Pancreas (tissue), 10 donors: ENCODE measurements around the gene LRRC56. TPM values are rescaled to one million over a fixed set of nuclear protein-coding genes. Genes with fewer than 3 reads are reported as not detected.
A peak's percentile ranks its signal among the peaks of the same experiment; 100 is the strongest.

Source experiments
- ATAC-seq, 4 donors: fragments of 200-7000 bp; cut with Tn5 transposase; one replicate each; pipeline versions ENCODE4 v1.8.0 to v1.9.1; 2020; ENCODE audit warnings: mild to moderate bottlenecking in 4 of 4, moderate library complexity in 4 of 4
- DNase-seq, 6 donors: peaks; one replicate each; pipeline ENCODE4 v3.0.0-alpha.2; 2020
- FAIRE-seq: peaks from 2 replicates; lab custom pipeline; 2012; peaks lifted over from hg19 to GRCh38; lab: Jason Lieb, UNC
- H3K27ac ChIP-seq, 4 donors: fragments of 200-600 bp; sonication (generic); 1 replicate in 3 of 4; 2 replicates in 1 of 4; pipeline versions ENCODE4 v1.5.0 to v1.8.0; 2020
- H3K27me3 ChIP-seq, 4 donors: fragments of 200-600 bp; one replicate each; pipeline ENCODE4 v1.8.0; 2021
- H3K36me3 ChIP-seq, 3 donors: fragments of 200-600 bp; sonication (generic) in 1 of 3; one replicate each; pipeline versions ENCODE4 v1.5.0 to v1.8.0; 2020 to 2021
- H3K4me1 ChIP-seq, 3 donors: fragments of 200-600 bp; one replicate each; pipeline ENCODE4 v1.8.0; 2021
- H3K4me3 ChIP-seq, 4 donors: fragments of 200-600 bp; sonication (generic) in 2 of 4; one replicate each; pipeline versions ENCODE4 v1.5.0 to v1.8.0; 2020 to 2021
- H3K9me3 ChIP-seq, 4 donors: fragments of 200-600 bp; one replicate each; pipeline ENCODE4 v1.8.0; 2021
- WGBS, 2 donors: extraction: QIAGEN DNeasy Blood & Tissue Kit; methylation state at CpG; one replicate each; pipeline ENCODE4 v1.1.7; 2013; 5-methylcytosine and 5-hydroxymethylcytosine counted together
- intact Hi-C, 3 donors: fragments of 100-400 bp; cut with DNase I; formaldehyde crosslinking; loops; one replicate each; pipeline versions ENCODE4 v1.11.1 to v1.14.2; 2022
- polyA plus RNA-seq, 2 donors: library from polyadenylated mRNA; stranded (reverse); fragments of 200-250 nt; gene quantifications; one replicate each; pipeline ENCODE4 v1.2.3, GENCODE V29; 2013
- total RNA-seq, 6 donors: library from RNA; stranded (reverse); fragmentation: NEBNext Ultra II Directional in 4 of 6; extraction: Animal tissue kit (Norgen Biotek cat#: 25700) in 4 of 6; gene quantifications; one replicate each; pipeline versions ENCODE4 v1.2.1 to v1.2.4, GENCODE V29; 2021 to 2023
- TF ChIP-seq, protein P1 (sequence below), 4 donors: fragments of 200-600 bp; sonication (generic) in 3 of 4; IDR thresholded peaks; one replicate each; pipeline versions ENCODE4 v1.5.0 to v1.8.0; 2021; ENCODE audit warnings: antibody characterized with exemption in 4 of 4
- donor health status: healthy with polysubstance abuse.
- donor health status: DM: no; HTN: no; CAD: no; lungs with moderate emphysema.
- donor health status: DM: no; HTN: no; CAD: no.
- donor health status: control.
- donor health status: control.
- donor health status: Bipolar disorder and iron deficiency.
- donor health status: DM: yes; HTN: yes; CAD: no.
- donor health status: DM: no; HTN: no; CAD: no.
- donor health status: DM: no; HTN: no; CAD: no.
- donor health status: DM: yes; HTN: yes; CAD: no.

Gene LRRC56
- total and polyA plus RNA-seq, 8 donors: 0.98 to 7.3 (median 1.8) TPM

DNA sequence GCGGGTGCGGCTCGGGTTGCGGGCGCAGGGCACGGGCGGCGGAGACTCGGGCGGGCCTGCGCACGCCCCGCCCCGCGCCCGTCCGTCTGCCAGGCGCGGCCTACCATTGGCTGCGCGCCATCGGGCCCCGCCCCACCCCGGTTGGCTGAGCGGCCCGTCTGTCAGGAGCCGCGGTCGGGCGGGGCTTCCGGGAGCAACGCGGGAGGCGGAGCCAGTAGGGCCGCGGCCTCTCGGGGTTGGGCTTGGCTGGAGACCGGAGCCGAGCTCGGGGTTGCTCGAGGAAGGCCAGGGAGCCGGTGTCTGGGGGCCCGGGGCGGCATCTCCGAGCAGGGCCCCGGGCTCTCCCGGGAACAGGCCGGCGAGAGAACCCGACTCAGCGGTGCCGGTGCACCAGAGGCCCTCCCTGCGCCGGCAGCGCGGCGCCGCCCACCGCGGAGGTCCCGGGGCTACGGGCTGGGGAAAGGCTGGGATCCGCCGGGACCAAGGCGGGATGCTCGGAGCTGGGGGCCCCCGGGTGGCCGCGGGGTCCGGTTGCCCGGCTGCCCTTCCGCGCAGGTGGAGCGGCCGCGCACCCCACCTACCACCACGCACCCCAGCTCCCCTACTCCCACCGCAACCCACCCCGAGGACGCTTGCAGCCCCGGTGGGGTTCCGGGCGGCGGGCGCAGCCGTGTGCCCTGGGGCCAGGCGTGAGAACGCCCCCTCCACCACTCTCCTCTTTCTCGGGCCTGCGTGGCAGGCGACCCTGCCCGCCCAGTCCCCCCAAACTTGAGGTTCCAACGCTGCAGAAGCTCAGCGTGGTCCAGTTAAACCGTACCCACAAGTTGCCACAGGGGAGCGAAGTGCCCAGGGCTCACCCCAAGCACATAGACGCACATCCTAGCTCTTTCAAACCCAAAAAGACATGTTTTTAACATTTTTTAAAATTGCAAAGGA lies 1.5 kb upstream of the LRRC56 start, which contains the start of gene HRAS:
Gene HRAS (minus strand): TSS at position 58 of the 936 bp plus-strand sequence.
- DNase-seq (peak; percentile 92 to 99 (median 97)), FAIRE-seq (no peak), ATAC-seq (peak; percentile 84 to 92 (median 88))
- intact Hi-C loops: no loop called here
- Histone ChIP-seq H3K4me1 (peaks cover 6 to 15% (median 9%) of the 10 kb centered on the region in 3 donors), H3K9me3 (no peaks in the 10 kb centered on the region), H3K27ac (peak within 1 kb of the TSS; percentile 70 to 78 (median 76)), H3K36me3 (peaks cover 0 to 12% (median 8%) of the 10 kb centered on the region in 3 donors), H3K27me3 (no peaks in the 10 kb centered on the region), H3K4me3 (peak within 1 kb of the TSS; percentile 49 to 85 (median 78))
- 3 to 6% methylated on average over 42 to 97 of the region's 97 CpGs for WGBS, 2 donors
- TF ChIP-seq, protein P1, sequence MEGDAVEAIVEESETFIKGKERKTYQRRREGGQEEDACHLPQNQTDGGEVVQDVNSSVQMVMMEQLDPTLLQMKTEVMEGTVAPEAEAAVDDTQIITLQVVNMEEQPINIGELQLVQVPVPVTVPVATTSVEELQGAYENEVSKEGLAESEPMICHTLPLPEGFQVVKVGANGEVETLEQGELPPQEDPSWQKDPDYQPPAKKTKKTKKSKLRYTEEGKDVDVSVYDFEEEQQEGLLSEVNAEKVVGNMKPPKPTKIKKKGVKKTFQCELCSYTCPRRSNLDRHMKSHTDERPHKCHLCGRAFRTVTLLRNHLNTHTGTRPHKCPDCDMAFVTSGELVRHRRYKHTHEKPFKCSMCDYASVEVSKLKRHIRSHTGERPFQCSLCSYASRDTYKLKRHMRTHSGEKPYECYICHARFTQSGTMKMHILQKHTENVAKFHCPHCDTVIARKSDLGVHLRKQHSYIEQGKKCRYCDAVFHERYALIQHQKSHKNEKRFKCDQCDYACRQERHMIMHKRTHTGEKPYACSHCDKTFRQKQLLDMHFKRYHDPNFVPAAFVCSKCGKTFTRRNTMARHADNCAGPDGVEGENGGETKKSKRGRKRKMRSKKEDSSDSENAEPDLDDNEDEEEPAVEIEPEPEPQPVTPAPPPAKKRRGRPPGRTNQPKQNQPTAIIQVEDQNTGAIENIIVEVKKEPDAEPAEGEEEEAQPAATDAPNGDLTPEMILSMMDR (IDR thresholded peaks at IDR 0.05): no peak

DNA sequence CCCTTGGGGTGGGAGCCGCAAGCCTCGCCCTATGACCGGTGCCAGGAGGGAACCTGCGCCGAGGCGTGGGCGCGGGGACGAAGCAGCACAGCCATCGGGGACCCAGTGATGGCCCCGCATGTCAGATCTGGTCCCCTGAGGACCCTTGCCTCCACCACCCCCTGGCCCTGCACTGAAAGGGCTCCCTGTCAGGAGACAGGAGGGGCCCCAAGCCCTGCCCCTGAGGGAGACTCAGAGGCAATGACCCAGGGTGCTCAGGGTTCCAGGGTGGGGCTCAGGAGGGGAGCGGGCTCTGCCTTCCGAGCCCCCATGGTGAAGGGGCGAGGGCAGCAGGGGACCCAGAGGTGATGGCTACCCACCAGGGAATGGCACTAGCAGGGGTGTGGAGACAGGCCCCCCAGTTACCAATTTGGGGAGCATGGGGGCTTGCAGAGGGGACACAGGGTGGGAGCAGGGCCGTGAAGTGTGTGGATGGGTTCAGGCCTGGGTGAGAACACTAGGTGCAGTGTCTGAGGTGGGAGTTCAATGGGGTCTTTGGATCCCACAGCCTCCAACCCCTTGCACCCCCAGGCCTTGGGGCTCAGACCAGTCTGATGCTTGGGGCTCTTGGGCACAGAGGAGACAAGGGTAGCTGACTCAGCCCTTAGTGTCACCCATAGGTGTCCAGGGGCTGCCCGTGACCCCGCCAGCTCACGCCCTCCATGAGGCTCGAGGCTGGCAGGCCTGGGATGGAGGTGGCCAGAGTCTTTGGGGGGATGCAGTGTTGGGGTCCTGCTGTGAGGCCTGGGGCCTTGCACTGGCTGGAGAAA lies 499 bp downstream of the LRRC56 start:
- no peaks in the 10 kb centered on the region for H3K9me3 ChIP-seq

GRCh38 chr11:538431-539051 lies 1.2 kb downstream of the LRRC56 start:
- intact Hi-C loops: no loop called here
- FAIRE-seq (no peak), ATAC-seq (no peak), DNase-seq (peak in 3 of 6 donors; percentile 4 to 58 (median 40))
- TF ChIP-seq, protein P1 (IDR thresholded peaks at IDR 0.05): no peak
- Histone ChIP-seq H3K9me3 (no peaks in the 10 kb centered on the region), H3K27ac (no peak overlapping the region), H3K4me1 (peaks cover 6 to 15% (median 9%) of the 10 kb centered on the region in 3 donors), H3K27me3 (no peaks in the 10 kb centered on the region), H3K36me3 (no peaks in the 10 kb centered on the region), H3K4me3 (no peak overlapping the region)
- 85 to 87% methylated on average over 20 of the region's 20 CpGs for WGBS, 2 donors

More for the DNA sequence above, 499 bp downstream of the LRRC56 start:
- peak overlapping the region in 3 of 4 donors; percentile 70 to 78 (median 76) for H3K27ac ChIP-seq
- TF ChIP-seq, protein P1 (IDR thresholded peaks at IDR 0.05): no peak
- WGBS, 2 donors: 31 to 35% methylated on average over 19 of the region's 19 CpGs
- peaks cover 6 to 15% (median 9%) of the 10 kb centered on the region in 3 donors for H3K4me1 ChIP-seq
- intact Hi-C loops: no loop called here
- ATAC-seq (no peak), DNase-seq (peak in 5 of 6 donors; percentile 16 to 74 (median 45)), FAIRE-seq (no peak)
- peak overlapping the region; percentile 4 to 80 (median 32) for H3K4me3 ChIP-seq
- no peaks in the 10 kb centered on the region for H3K27me3 ChIP-seq
- H3K36me3 ChIP-seq: peaks cover 0 to 2% (median 0%) of the 10 kb centered on the region in 3 donors

DNA sequence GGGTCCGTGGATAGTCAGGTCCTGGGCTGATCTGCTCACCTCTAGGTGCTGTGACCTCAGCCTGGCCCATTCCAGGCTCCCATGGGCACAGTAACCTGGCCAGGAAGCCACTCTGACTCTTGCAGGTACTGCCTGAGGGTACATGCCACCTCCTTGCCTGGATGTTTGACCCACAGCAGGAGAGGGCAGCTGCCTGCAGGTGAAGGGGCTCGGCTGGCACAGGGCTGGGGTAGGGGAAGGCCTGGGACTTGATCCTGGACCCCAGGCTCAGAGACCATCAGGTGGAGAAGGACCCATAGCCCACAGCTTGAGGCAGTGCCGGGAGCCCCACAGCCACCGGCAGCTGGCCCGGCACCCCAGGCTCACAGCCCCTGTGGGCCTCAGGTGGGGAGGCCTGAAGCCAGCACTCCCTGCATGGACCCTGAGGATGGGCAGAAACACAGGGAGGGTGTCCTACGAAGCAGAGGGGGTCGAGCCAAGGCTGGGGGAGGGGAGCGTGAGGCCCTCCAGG lies 2.7 kb downstream of the LRRC56 start:
- FAIRE-seq (no peak), DNase-seq (peak in 3 of 6 donors; percentile 7 to 77 (median 34)), ATAC-seq (no peak)
- Histone ChIP-seq H3K27ac (no peak overlapping the region), H3K4me1 (peaks cover 5 to 15% (median 6%) of the 10 kb centered on the region in 3 donors), H3K36me3 (no peaks in the 10 kb centered on the region), H3K4me3 (no peak overlapping the region), H3K27me3 (no peaks in the 10 kb centered on the region), H3K9me3 (no peaks in the 10 kb centered on the region)
- TF ChIP-seq, protein P1 (IDR thresholded peaks at IDR 0.05): no peak
- intact Hi-C loops: no loop called here
- WGBS, 2 donors: 84 to 89% methylated on average over 8 of the region's 8 CpGs
